OCI-LY7 (cell line): ENCODE results near the gene BIRC2. TPM values are rescaled to one million over a fixed set of nuclear protein-coding genes. Genes with fewer than 3 reads are reported as not detected.

Experiments
- BruUV-seq: library from RNA; stranded (reverse); fragments of 400-500 nt; replicated peaks from 2 replicates; lab custom pipeline; 2021; lab: Mats Ljungman, UMichigan
- CTCF ChIA-PET: fragments of 300-600 bp; sonication (Branson Sonifier 250); formaldehyde crosslinking; loops from one replicate; lab custom pipeline; 2022; ENCODE audit warnings: antibody characterized with exemption; ENCODE audit not compliant: unreplicated experiment; lab: Charles Lee
- POLR2A ChIA-PET: fragments of 300-600 bp; sonication (Branson Sonifier 250); formaldehyde crosslinking; loops from one replicate; lab custom pipeline; 2022; ENCODE audit warnings: antibody characterized with exemption; lab: Charles Lee
- DNase-seq: peaks from one replicate; pipeline ENCODE4 v3.0.0-alpha.2; 2015; ENCODE audit warnings: low spot score
- H2AFZ ChIP-seq: fragments of 200-600 bp; sonication (generic), shearing (Covaris generic); 2 replicates; pipeline ENCODE4 v1.6.1; 2014; ENCODE audit warnings: mild to moderate bottlenecking, antibody characterized with exemption, low read length, moderate library complexity
- H3K27ac ChIP-seq: fragments of 200-600 bp; sonication (generic); 2 replicates; pipeline ENCODE4 v1.5.1; 2014; ENCODE audit warnings: mixed run types, low read depth, mild to moderate bottlenecking, moderate library complexity, low read length, inconsistent platforms; ENCODE audit not compliant: poor library complexity, severe bottlenecking
- H3K36me3 ChIP-seq: fragments of 200-600 bp; sonication (generic); 2 replicates; pipeline ENCODE4 v1.6.1; 2014; ENCODE audit warnings: mild to moderate bottlenecking, antibody characterized with exemption, low read length, moderate library complexity, mixed read lengths; ENCODE audit not compliant: insufficient read depth
- H3K4me1 ChIP-seq: fragments of 200-600 bp; sonication (generic); 2 replicates; pipeline ENCODE4 v1.5.1; 2014; ENCODE audit warnings: mild to moderate bottlenecking, low read length; ENCODE audit not compliant: insufficient read depth, poor library complexity, severe bottlenecking
- H3K4me2 ChIP-seq: fragments of 200-600 bp; sonication (generic); 2 replicates; pipeline ENCODE4 v1.6.1; 2014; ENCODE audit warnings: mild to moderate bottlenecking, low read length
- H3K4me3 ChIP-seq: fragments of 200-600 bp; sonication (generic); 2 replicates; pipeline ENCODE4 v1.5.1; 2014; ENCODE audit warnings: mild to moderate bottlenecking, low read depth, low read length; ENCODE audit not compliant: poor library complexity, severe bottlenecking
- H3K79me2 ChIP-seq: fragments of 200-600 bp; sonication (generic); 2 replicates; pipeline ENCODE4 v1.6.1; 2016; ENCODE audit warnings: low read depth, mild to moderate bottlenecking, low read length, moderate library complexity, mixed read lengths; ENCODE audit not compliant: insufficient read depth
- H3K9me2 ChIP-seq: fragments of 200-600 bp; sonication (generic); 2 replicates; pipeline ENCODE4 v1.6.1; 2016; ENCODE audit warnings: mild to moderate bottlenecking, low read length, mixed read lengths; ENCODE audit not compliant: insufficient read depth
- H3K9me3 ChIP-seq: fragments of 200-600 bp; sonication (generic); 2 replicates; pipeline ENCODE4 v1.6.1; 2014; ENCODE audit warnings: mild to moderate bottlenecking, mixed run types, low read length, mixed read lengths
- H4K20me1 ChIP-seq: fragments of 200-600 bp; sonication (generic); 2 replicates; pipeline ENCODE4 v1.6.1; 2014; ENCODE audit warnings: mild to moderate bottlenecking, antibody characterized with exemption, low read length, moderate library complexity, mixed read lengths; ENCODE audit not compliant: insufficient read depth
- EZH2phosphoT487 ChIP-seq: fragments of 200-600 bp; sonication (generic); IDR thresholded peaks from 2 replicates; pipeline ENCODE4 v1.6.1; 2018; ENCODE audit warnings: low read depth, borderline replicate concordance, mild to moderate bottlenecking, mixed run types, antibody characterized with exemption, low read length, moderate library complexity, mixed read lengths
- intact Hi-C: fragments of 100-400 bp; cut with micrococcal nuclease; formaldehyde crosslinking; loops from one replicate; pipeline ENCODE4 v1.10.0; 2022; ENCODE audit not compliant: unreplicated experiment
- total RNA-seq, 2 experiments: library from RNA; depleted of rRNA in 1 of 2; stranded (reverse); fragments of >200 nt in 1 of 2; shearing (Covaris generic) in 1 of 2; gene quantifications; 2 replicates each; pipeline ENCODE4 v1.2.3, GENCODE V29; 2014 to 2022
- TF ChIP-seq, protein P1 (sequence below): fragments of 200-600 bp; sonication (generic); conservative IDR thresholded peaks from 2 replicates; pipeline ENCODE4 v1.5.1; 2014; ENCODE audit warnings: mild to moderate bottlenecking, antibody characterized with exemption, low read length, moderate library complexity, mixed read lengths

Gene BIRC2
- total RNA-seq, 2 experiments from 2014 or later = 36.1 to 38.0 TPM

DNA sequence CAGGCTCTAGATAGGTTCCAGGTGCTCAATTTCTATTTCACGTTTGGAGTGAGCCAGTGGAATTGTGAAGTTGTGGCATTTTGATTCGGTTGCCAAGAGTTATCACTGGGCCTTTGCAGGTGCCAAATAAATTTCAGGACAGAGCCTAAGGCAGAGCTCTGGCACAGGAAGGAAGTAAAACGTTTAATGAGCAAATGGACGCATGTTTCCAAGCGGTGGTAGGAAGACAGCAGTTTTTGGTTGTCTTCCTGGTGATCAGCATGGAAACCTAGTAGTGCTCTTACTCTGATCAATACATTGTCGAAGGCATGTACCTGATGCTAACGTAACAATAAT lies 29.3 kb upstream of the BIRC2 start:
- Histone ChIP-seq H3K4me1 (peaks cover 69% of the 10 kb centered on the region), H3K9me2 (no peaks in the 10 kb centered on the region), H3K9me3 (no peaks in the 10 kb centered on the region), H3K36me3 (peaks cover 28% of the 10 kb centered on the region), H3K4me3 (peak overlapping the region; percentile 91), H2AFZ (peak overlapping the region; percentile 48; the same call in 1 of the 2 replicates), H3K27ac (peak overlapping the region; percentile 92), H3K4me2 (peak overlapping the region; percentile 79), H4K20me1 (0 out of 2 replicates have a peak, but pooled peaks cover under 1% of the 10 kb centered on the region), H3K79me2 (peaks cover 53% of the 10 kb centered on the region)
- intact Hi-C loops = loop anchor here (1.0 to 2.0 kb wide), 4 partner anchors 23 to 135 kb away; partner anchors contain the start of genes BIRC2 and TMEM123
- CTCF ChIA-PET = interaction anchor here (1.1 to 1.3 kb wide), 4 partner anchors 23 to 296 kb away, joined by 3 to 4 read pairs (median 3); no protein-coding TSS in a partner anchor
- no peak for DNase-seq
- TF ChIP-seq, protein P1, sequence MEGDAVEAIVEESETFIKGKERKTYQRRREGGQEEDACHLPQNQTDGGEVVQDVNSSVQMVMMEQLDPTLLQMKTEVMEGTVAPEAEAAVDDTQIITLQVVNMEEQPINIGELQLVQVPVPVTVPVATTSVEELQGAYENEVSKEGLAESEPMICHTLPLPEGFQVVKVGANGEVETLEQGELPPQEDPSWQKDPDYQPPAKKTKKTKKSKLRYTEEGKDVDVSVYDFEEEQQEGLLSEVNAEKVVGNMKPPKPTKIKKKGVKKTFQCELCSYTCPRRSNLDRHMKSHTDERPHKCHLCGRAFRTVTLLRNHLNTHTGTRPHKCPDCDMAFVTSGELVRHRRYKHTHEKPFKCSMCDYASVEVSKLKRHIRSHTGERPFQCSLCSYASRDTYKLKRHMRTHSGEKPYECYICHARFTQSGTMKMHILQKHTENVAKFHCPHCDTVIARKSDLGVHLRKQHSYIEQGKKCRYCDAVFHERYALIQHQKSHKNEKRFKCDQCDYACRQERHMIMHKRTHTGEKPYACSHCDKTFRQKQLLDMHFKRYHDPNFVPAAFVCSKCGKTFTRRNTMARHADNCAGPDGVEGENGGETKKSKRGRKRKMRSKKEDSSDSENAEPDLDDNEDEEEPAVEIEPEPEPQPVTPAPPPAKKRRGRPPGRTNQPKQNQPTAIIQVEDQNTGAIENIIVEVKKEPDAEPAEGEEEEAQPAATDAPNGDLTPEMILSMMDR = no peak
- TF ChIP-seq EZH2phosphoT487 = no peak
- BruUV-seq = TSS peak; percentile 60
- POLR2A ChIA-PET = interaction anchor here (0.9 to 12.5 kb wide), 5 partner anchors 11 to 47 kb away, joined by 3 to 102 read pairs (median 4); no protein-coding TSS in a partner anchor

- POLR2A ChIA-PET = interaction anchor here (0.5 to 12.5 kb wide), 9 partner anchors 11 to 1263 kb away, joined by 3 to 102 read pairs (median 3); no protein-coding TSS in a partner anchor
- BruUV-seq = no TSS peak
Measured at GRCh38 chr11:102318469-102318868, 28.5 kb upstream of the BIRC2 start.

More at GRCh38 chr11:102318469-102318868, 28.5 kb upstream of the BIRC2 start:
- Histone ChIP-seq H3K4me3 (peak overlapping the region; percentile 91), H3K4me2 (peak overlapping the region; percentile 79), H3K9me3 (no peaks in the 10 kb centered on the region), H3K36me3 (peaks cover 35% of the 10 kb centered on the region), H3K79me2 (peaks cover 60% of the 10 kb centered on the region), H3K4me1 (peaks cover 69% of the 10 kb centered on the region), H2AFZ (no peak overlapping the region), H3K27ac (peak overlapping the region; percentile 92), H3K9me2 (no peaks in the 10 kb centered on the region), H4K20me1 (0 out of 2 replicates have a peak, but pooled peaks cover 4% of the 10 kb centered on the region)
- DNase-seq = peak; percentile 74
- CTCF ChIA-PET = interaction anchor here (0.8 to 1.3 kb wide), 5 partner anchors 22 to 295 kb away, joined by 3 to 5 read pairs (median 3); no protein-coding TSS in a partner anchor
- intact Hi-C loops = no loop called here
- TF ChIP-seq, protein P1 = peak; percentile 53
- no peak for TF ChIP-seq EZH2phosphoT487
